Measurements from ENCODE around the gene TMEM260. TPM values are rescaled to one million over a fixed set of nuclear protein-coding genes. Genes with fewer than 3 reads are reported as not detected.

Gene TMEM260
- total and polyA plus RNA-seq, 9 donors = 8.0 to 13.1 (median 10.9) TPM

DNA sequence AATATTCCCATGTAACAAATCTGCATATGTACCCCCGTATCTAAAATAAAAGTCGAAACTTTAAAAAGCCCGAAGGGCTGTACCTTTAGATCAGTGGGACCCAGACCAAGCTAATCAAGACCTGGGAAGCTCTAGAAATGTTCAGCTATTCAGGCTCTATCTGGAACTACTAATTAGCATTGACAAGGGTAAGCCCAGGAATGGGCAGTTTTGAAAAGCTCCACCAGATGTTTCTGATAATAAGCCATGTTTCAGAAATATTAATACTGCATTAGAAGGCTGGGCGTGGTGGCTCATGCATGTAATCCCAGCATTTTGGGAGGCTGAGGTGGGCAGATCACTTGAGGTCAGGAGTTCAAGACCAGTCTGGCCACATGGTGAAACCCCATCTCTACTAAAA, 20.4 kb upstream of the TMEM260 start:
- H3K36me3 ChIP-seq (ENCODE audit: control insufficient read depth, insufficient read depth, low read length) = no peaks in the 10 kb centered on the region
- no peaks in the 10 kb centered on the region for H3K9me3 ChIP-seq (replicated peaks; ENCODE audit: control insufficient read depth, low read depth, low read length)
- no peak overlapping the region for H3K27ac ChIP-seq (ENCODE audit: low read length)
- WGBS (ENCODE audit: insufficient coverage) = 82% methylated on average over 3 of the region's 4 CpGs
- H3K27me3 ChIP-seq (ENCODE audit: control insufficient read depth, insufficient read depth, low read length) = peaks cover 2% of the 10 kb centered on the region
- DNase-seq = no peak
- no peak overlapping the region for H3K4me3 ChIP-seq (ENCODE audit: low read length)
- H3K4me1 ChIP-seq (ENCODE audit: control insufficient read depth, insufficient read depth, low read length) = no peaks in the 10 kb centered on the region

GRCh38 chr14:56561606-56562005, 18.0 kb upstream of the TMEM260 start:
- WGBS (ENCODE audit: insufficient coverage) = 0% methylated on average over 1 of the region's 2 CpGs
- no peak overlapping the region for H3K27ac ChIP-seq (ENCODE audit: low read length)
- H3K27me3 ChIP-seq (ENCODE audit: control insufficient read depth, insufficient read depth, low read length) = peaks cover under 1% of the 10 kb centered on the region

GRCh38 chr14:56562883-56563282, 16.7 kb upstream of the TMEM260 start:
- WGBS (ENCODE audit: insufficient coverage) = no CpG with 5 or more reads among the region's 1 CpG
- no peak for DNase-seq
- Histone ChIP-seq H3K36me3 (ENCODE audit: control insufficient read depth, insufficient read depth, low read length) (no peaks in the 10 kb centered on the region), H3K4me3 (ENCODE audit: low read length) (no peak overlapping the region), H3K9me3 (replicated peaks; ENCODE audit: control insufficient read depth, low read depth, low read length) (no peaks in the 10 kb centered on the region), H3K27me3 (ENCODE audit: control insufficient read depth, insufficient read depth, low read length) (no peaks in the 10 kb centered on the region), H3K27ac (ENCODE audit: low read length) (no peak overlapping the region), H3K4me1 (ENCODE audit: control insufficient read depth, insufficient read depth, low read length) (no peaks in the 10 kb centered on the region)

More at GRCh38 chr14:56561606-56562005, 18.0 kb upstream of the TMEM260 start:
- H3K9me3 ChIP-seq (replicated peaks; ENCODE audit: control insufficient read depth, low read depth, low read length) = no peaks in the 10 kb centered on the region
- no peak overlapping the region for H3K4me3 ChIP-seq (ENCODE audit: low read length)
- no peaks in the 10 kb centered on the region for H3K36me3 ChIP-seq (ENCODE audit: control insufficient read depth, insufficient read depth, low read length)
- no peaks in the 10 kb centered on the region for H3K4me1 ChIP-seq (ENCODE audit: control insufficient read depth, insufficient read depth, low read length)
- peak; percentile 60 for DNase-seq

DNA sequence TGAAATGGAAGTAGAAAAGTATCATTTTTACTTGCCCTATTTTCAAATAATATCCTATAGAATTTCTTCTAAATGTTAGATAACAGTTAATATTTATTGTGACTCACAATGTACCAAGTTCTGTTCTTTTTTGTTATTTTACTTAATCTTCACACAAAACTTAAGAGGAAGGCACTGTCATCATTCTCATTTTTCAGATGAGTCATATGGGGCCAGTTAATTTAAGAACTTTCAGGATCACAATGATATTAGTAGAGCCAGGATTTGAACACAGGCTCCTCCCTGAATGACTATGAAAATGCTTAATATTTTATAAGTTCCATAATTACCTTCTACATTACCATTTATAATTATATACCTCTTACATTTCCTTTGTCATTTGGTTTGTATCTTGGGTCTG, 10.4 kb upstream of the TMEM260 start:
- no peak overlapping the region for H3K27ac ChIP-seq (ENCODE audit: low read length)

GRCh38 chr14:56570295-56570694, 9.3 kb upstream of the TMEM260 start:
- no CpG with 5 or more reads among the region's 1 CpG for WGBS (ENCODE audit: insufficient coverage)
- Histone ChIP-seq H3K9me3 (replicated peaks; ENCODE audit: control insufficient read depth, low read depth, low read length) (no peaks in the 10 kb centered on the region), H3K36me3 (ENCODE audit: control insufficient read depth, insufficient read depth, low read length) (no peaks in the 10 kb centered on the region), H3K4me1 (ENCODE audit: control insufficient read depth, insufficient read depth, low read length) (no peaks in the 10 kb centered on the region), H3K27ac (ENCODE audit: low read length) (no peak overlapping the region), H3K4me3 (ENCODE audit: low read length) (no peak overlapping the region), H3K27me3 (ENCODE audit: control insufficient read depth, insufficient read depth, low read length) (peaks cover 2% of the 10 kb centered on the region)
- DNase-seq = no peak

More for the DNA sequence above, 10.4 kb upstream of the TMEM260 start:
- no peak overlapping the region for H3K4me3 ChIP-seq (ENCODE audit: low read length)
- no peaks in the 10 kb centered on the region for H3K27me3 ChIP-seq (ENCODE audit: control insufficient read depth, insufficient read depth, low read length)
- no peaks in the 10 kb centered on the region for H3K36me3 ChIP-seq (ENCODE audit: control insufficient read depth, insufficient read depth, low read length)
- no peaks in the 10 kb centered on the region for H3K9me3 ChIP-seq (replicated peaks; ENCODE audit: control insufficient read depth, low read depth, low read length)
- H3K4me1 ChIP-seq (ENCODE audit: control insufficient read depth, insufficient read depth, low read length) = no peaks in the 10 kb centered on the region
- no peak for DNase-seq

DNA sequence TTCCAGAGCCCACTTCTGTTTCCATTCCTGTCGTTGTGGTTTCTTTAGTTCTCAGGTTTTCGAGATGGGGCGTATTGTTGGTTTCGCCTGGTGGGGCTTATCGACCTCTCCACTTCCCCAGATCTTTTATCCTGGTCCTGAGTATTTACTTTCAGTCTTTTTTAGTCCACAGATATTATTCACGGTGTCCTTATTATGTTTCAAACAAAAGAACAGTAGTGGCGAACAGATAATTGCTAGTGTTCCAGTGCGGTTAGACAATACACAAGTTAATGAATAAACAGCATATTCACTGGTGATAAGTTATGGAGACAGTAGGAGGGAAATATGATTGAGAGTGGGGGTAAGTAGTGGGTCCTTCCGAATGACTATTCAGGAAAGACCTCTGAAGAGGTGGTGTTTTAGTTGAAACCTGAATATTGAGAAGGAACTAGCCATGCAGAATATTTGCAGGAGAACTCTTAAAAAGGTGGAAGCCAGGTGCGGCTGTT, 668 bp downstream of the TMEM260 start:
- H3K4me1 ChIP-seq (ENCODE audit: control insufficient read depth, insufficient read depth, low read length) = peaks cover 5% of the 10 kb centered on the region
- no peaks in the 10 kb centered on the region for H3K9me3 ChIP-seq (replicated peaks; ENCODE audit: control insufficient read depth, low read depth, low read length)
- no peaks in the 10 kb centered on the region for H3K36me3 ChIP-seq (ENCODE audit: control insufficient read depth, insufficient read depth, low read length)
- H3K27me3 ChIP-seq (ENCODE audit: control insufficient read depth, insufficient read depth, low read length) = no peaks in the 10 kb centered on the region
- H3K4me3 ChIP-seq (ENCODE audit: low read length) = peak overlapping the region; percentile 90
- no peak for DNase-seq
- 0% methylated on average over 1 of the region's 10 CpGs for WGBS (ENCODE audit: insufficient coverage)
- H3K27ac ChIP-seq (ENCODE audit: low read length) = no peak overlapping the region

GRCh38 chr14:56581041-56581727, 1.6 kb downstream of the TMEM260 start:
- no peaks in the 10 kb centered on the region for H3K36me3 ChIP-seq (ENCODE audit: control insufficient read depth, insufficient read depth, low read length)
- no peak overlapping the region for H3K4me3 ChIP-seq (ENCODE audit: low read length)
- H3K27me3 ChIP-seq (ENCODE audit: control insufficient read depth, insufficient read depth, low read length) = no peaks in the 10 kb centered on the region
- H3K4me1 ChIP-seq (ENCODE audit: control insufficient read depth, insufficient read depth, low read length) = peaks cover 5% of the 10 kb centered on the region
- no peaks in the 10 kb centered on the region for H3K9me3 ChIP-seq (replicated peaks; ENCODE audit: control insufficient read depth, low read depth, low read length)
- 100% methylated on average over 2 of the region's 6 CpGs for WGBS (ENCODE audit: insufficient coverage)
- H3K27ac ChIP-seq (ENCODE audit: low read length) = no peak overlapping the region
- DNase-seq = no peak

DNA sequence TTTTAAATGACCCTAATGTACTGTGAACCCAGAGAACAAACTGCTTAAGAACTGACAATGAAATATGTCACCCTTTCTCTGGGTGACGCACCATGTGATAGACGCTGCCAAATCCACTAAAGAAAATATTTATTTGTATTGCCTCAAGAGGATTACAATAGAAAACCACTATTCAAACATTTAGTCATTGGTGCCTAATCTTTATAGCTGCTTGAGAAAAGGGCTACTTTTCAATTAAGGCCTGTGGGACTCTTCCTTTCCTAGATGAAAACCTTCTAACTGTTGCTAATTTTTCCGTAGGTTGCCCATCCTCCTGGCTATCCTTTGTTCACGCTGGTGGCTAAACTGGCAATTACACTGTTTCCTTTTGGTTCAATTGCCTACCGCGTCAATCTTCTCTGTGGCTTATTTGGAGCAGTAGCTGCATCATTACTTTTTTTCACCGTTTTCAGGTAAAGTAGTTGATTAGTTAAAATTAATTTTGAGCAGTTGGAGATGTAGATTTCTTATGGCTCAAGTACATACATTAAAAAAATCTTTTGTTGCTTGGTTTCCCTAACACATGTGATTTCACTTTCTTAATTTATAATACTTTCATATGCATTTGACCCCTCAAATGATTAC, 6.0 kb downstream of the TMEM260 start:
- DNase-seq = no peak
- Histone ChIP-seq H3K4me3 (ENCODE audit: low read length) (no peak overlapping the region), H3K9me3 (replicated peaks; ENCODE audit: control insufficient read depth, low read depth, low read length) (no peaks in the 10 kb centered on the region), H3K27me3 (ENCODE audit: control insufficient read depth, insufficient read depth, low read length) (no peaks in the 10 kb centered on the region), H3K27ac (ENCODE audit: low read length) (no peak overlapping the region), H3K36me3 (ENCODE audit: control insufficient read depth, insufficient read depth, low read length) (no peaks in the 10 kb centered on the region), H3K4me1 (ENCODE audit: control insufficient read depth, insufficient read depth, low read length) (peaks cover 7% of the 10 kb centered on the region)
- WGBS (ENCODE audit: insufficient coverage) = 100% methylated on average over 1 of the region's 7 CpGs

DNA sequence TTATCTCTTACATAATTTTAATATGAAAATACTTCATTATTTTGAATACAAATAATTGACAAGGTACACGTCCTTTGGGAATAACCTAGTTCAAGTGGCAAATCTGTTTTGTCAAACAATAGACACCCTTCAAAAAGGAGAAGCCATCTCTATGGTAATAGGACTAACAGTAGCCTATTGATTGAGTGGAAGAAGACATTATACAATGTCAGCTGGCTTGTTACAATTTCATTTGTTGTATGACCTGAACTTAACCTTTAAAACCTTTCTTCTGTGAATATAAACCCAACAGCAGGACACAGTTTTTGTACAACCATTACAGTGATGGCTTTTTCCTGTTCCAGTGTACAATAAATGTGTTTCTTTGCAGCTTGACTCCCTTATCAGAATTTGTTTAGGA, 8.1 kb downstream of the TMEM260 start:
- no peaks in the 10 kb centered on the region for H3K27me3 ChIP-seq (ENCODE audit: control insufficient read depth, insufficient read depth, low read length)
- H3K4me1 ChIP-seq (ENCODE audit: control insufficient read depth, insufficient read depth, low read length) = peaks cover 3% of the 10 kb centered on the region
- no CpG with 5 or more reads among the region's 1 CpG for WGBS (ENCODE audit: insufficient coverage)
- no peaks in the 10 kb centered on the region for H3K9me3 ChIP-seq (replicated peaks; ENCODE audit: control insufficient read depth, low read depth, low read length)
- no peak for DNase-seq
- H3K4me3 ChIP-seq (ENCODE audit: low read length) = no peak overlapping the region
- H3K27ac ChIP-seq (ENCODE audit: low read length) = no peak overlapping the region
- no peaks in the 10 kb centered on the region for H3K36me3 ChIP-seq (ENCODE audit: control insufficient read depth, insufficient read depth, low read length)

- WGBS (ENCODE audit: insufficient coverage) = no CpG with 5 or more reads among the region's 5 CpGs
- DNase-seq = peak; percentile 35
- H3K9me3 ChIP-seq (replicated peaks; ENCODE audit: control insufficient read depth, low read depth, low read length) = no peaks in the 10 kb centered on the region
Observed at GRCh38 chr14:56590535-56590960, 10.9 kb downstream of the TMEM260 start.

More at GRCh38 chr14:56590535-56590960, 10.9 kb downstream of the TMEM260 start:
- Histone ChIP-seq H3K4me1 (ENCODE audit: control insufficient read depth, insufficient read depth, low read length) (peaks cover 3% of the 10 kb centered on the region), H3K27me3 (ENCODE audit: control insufficient read depth, insufficient read depth, low read length) (no peaks in the 10 kb centered on the region), H3K27ac (ENCODE audit: low read length) (no peak overlapping the region), H3K4me3 (ENCODE audit: low read length) (no peak overlapping the region), H3K36me3 (ENCODE audit: control insufficient read depth, insufficient read depth, low read length) (no peaks in the 10 kb centered on the region)
